Cardiac septum (tissue), 1 donor: ENCODE data around the gene TCF12. TPM values are rescaled to one million over a fixed set of nuclear protein-coding genes. Genes with fewer than 3 reads are reported as not detected.
"Not testable (repeated sequence)": the region's sequence is repeated elsewhere in the genome, so short reads cannot be mapped to it uniquely, and the experiment has no call there.

Experiments used
- DNase-seq: peaks from one replicate; pipeline ENCODE4 v3.0.0-alpha.2; 2020; ENCODE audit warnings: low spot score
- intact Hi-C: fragments of 100-400 bp; cut with DNase I; formaldehyde crosslinking; loops from one replicate; pipeline ENCODE4 v1.14.0; 2022
- total RNA-seq: library from RNA; stranded (reverse); fragmentation: NEBNext Ultra II Directional; extraction: Animal tissue kit (Norgen Biotek cat#: 25700); gene quantifications from one replicate; pipeline ENCODE4 v1.2.1, GENCODE V29; 2021
- donor health status: DM: no; HTN: no; CAD: no.

The TCF12 gene
- total RNA-seq, 1 donor from 2014 or later: 57.3 TPM

DNA sequence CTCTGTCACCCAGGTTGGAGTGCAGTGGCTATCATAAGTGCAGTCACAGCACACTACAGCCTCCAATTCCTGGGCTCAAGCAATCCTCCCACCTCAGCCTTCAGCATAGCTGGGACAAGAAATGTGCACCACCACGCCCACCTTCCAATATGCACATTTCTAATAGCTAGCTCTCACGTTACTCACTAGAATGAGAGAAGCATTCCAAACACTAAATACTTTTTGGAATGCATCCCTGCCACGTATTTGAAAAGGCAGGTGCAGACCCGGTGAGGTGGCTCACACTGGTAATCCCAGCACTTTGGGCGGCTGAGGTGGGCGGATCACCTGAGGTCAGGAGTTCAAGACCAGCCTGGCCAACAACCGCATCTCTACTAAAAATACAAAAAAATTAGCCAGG, 7.6 kb upstream of the TCF12 start:
- DNase-seq: no peak
- intact Hi-C loops: loop anchor here (10.0 kb wide), 1 partner anchor 394 kb away; no protein-coding TSS in a partner anchor

DNA sequence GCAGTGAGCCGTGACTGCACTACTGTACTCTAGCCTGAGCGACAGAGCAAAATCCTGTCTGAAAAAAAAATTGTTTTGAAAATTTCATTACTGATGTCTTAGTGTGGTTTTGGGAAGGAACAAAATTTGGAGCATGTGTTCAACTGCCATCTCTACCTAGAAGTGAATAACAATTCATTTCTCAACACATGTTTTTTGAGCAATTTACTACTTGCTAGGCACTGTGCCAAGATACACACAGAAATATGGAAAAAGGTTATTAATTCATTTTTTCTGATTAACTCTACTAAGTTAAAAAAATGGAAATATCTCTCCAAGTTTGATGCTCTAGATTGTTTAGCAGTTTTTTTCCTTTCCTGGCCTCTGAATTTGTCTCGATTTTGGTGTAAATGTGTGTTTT, 5.2 kb upstream of the TCF12 start:
- intact Hi-C loops: loop anchor here (10.0 kb wide), 1 partner anchor 392 kb away; no protein-coding TSS in a partner anchor
- no peak for DNase-seq

DNA sequence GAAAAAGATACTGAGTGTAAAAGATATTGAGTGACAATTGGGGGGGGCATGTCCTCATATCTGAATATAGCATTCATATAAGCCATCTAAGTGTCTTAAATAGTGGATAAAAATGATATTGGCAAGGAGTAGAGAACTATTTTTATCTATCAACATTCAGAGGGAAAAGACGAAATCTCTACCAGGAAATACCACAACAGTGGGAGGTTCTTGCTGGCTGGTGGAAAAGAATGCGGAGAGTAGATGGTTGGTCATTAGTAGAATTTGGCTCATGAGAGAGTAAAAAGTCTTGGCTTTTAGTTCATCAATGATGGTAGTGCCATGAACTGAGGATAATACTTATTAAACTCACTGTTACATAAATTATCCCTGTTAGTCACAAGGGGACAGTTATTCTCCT, 4.8 kb upstream of the TCF12 start:
- DNase-seq: no peak
- intact Hi-C loops: loop anchor here (10.0 kb wide), 1 partner anchor 391 kb away; no protein-coding TSS in a partner anchor

DNA sequence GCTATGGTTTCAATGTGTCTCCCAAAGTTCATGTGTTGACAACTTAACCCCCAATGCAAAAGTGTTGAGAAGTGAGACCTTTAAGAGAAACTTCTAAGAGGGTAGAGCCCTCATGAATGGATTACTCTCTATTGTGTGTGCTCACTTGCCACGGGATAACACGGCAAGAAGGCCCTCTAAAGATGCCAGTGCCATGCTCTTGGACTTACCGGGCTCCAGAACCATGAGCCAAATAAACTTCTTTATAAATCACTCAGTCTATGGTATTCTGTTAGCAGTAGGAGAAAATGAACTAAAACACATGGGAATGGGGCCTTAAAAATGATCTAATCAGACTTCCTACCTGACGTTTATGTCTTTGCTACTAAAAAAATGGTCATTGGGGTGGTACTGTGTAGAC, 2.6 kb upstream of the TCF12 start:
- intact Hi-C loops: loop anchor here (5.0 to 10.0 kb wide), 3 partner anchors 221 to 389 kb away; no protein-coding TSS in a partner anchor
- no peak for DNase-seq

DNA sequence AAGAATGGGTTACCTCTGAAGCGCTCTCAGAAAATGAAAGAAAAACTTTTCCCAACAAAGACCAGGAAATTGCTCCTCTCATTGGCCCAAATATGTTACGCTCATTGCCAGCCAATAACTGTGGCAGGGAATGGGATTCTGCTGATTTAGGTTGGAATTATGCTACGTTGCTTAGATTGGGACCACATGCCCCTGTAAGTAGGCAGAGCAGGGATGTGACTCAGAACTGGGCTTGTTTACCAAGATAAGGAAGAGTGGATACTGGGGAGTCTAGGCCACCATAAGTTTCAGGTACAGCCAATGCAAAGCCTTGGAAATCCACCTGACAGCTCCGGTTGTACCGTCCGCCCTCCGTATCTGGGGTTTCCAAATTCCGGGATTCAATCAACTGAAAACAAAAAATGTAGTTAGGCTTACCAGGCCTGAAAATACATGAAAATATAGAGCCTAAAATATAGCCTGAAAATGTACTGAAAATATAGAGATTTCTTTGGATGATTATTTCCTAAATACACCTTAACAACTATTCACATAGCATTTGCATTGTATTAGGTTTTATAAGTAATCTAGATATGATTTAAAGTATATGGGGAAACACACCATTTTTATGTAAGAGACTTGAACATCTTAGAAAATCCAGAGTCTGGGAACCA, 1.5 kb upstream of the TCF12 start:
- intact Hi-C loops: loop anchor here (5.0 to 10.0 kb wide), 3 partner anchors 220 to 388 kb away; no protein-coding TSS in a partner anchor
- DNase-seq: no peak

DNA sequence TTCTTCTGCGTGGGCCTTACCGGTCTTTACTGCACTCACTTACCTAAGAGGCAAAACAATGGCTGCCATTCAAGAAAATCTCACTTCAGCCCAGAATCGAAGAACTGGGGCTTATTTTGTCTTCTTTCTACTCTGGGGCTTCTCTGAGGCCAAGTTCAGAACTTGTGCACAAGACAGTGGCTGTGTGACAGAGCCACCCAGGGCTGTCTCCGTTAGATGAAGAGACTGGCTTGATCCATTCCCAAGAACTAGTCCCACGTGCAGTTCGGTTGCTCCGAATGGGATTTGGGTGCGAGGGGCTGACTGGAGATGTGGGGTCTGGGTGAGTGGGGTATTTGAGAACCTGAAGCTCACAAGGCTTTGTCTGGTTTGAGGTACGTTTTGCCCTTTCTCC, 795 bp upstream of the TCF12 start:
- intact Hi-C loops: loop anchor here (1.0 to 10.0 kb wide), 5 partner anchors 30 to 387 kb away; partner anchors contain the start of gene ZNF280D
- no peak for DNase-seq

DNA sequence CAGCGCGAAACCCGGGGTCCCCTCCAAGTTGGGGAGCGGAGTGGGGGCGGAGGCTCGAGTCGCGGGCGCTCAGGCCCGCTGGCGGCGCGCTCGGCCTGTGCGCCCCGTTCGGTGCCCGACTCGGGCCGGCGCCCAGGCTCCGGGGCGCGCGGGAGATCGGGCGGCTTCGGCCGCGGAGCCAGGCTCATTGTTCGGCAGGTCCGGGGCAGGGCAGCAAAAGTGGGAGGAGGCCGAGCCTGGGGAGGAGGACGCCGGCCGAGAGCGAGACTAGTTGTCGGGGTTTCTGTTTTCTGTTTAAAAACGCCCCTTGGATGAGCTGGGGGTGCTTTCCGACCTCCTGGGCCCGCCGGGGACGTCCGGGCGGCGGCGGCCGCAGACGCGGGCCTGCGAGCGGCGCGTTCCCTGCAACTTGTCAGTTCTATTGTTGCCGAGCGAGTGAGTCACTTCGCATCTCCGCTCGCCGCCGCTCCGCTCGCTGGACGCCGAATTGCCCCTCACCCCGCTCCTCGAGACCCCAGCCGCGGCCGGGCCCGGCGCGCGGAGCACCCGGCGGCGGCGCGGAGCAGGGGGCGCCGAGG, 676 bp downstream of the TCF12 start:
- intact Hi-C loops: loop anchor here (5.0 to 10.0 kb wide), 3 partner anchors 218 to 386 kb away; no protein-coding TSS in a partner anchor
- peak; percentile 78 for DNase-seq

DNA sequence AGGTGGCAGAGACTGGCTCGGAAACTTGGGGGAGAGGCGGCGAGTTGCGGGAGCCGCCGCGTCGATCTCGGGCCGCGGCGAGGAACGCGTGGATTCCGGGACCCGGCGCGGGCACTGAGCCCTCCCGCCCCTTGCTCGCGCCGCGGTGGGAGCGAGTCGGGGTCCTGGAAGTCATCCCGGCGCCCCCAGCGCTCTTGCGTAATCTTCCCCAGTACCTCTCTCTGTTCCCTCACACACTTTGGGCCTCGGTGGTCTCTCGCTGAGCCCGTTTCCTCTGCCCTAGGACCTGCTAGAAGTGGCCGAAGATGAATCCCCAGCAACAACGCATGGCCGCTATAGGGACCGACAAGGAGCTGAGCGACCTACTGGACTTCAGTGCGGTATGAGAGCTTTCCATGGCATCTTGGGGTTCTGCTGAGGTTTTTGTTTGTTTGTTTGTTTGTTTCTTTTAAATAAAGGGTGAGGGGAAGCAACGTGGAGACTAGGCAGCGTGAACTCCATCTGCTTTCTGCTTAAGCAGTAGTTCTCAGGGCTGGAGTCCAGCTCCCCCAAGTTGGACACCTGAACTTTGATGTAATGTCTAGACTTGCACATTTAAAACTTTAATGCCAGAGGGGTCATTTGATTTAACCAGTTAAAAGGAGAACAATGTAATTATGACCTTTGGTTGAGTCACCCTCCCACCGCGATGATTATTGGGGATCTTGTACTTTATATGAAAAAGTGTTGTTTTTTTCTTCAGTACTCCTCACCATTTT, 1.3 kb downstream of the TCF12 start:
- no peak for DNase-seq
- intact Hi-C loops: loop anchor here (5.0 to 10.0 kb wide), 3 partner anchors 218 to 385 kb away; no protein-coding TSS in a partner anchor

DNA sequence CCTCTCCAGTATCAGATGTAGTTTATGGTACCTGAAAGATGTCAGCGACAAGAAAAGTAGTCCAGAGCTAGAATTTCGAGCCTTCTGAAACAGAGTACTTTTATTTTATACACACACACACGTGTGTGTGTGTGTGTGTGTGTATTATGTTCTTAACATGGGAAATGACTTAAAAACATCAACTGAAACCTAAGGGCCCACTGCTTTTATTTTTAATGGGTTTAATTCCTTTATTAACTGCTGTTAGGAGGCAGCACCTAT, 1.9 kb downstream of the TCF12 start:
- DNase-seq: no peak
- intact Hi-C loops: no loop called here

DNA sequence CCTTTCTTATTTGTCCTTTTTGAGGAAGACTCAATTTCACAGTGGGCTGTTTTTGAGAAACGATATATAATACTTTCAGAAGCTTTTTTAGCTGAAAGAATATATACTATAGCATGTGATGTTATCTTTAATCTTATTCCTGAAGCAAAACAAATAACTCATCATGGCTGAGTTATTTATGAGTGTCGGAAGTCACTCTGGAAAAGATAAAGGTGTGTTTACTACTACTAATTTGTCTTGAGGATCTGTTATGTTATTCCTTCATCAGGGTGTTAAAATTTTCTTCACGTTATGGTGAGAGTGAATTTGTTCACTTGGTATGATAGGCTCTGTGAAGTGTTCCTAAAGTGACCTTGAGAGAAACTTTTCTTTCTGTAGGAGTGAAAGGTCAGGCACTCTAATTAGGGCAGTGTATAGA, 4.7 kb downstream of the TCF12 start:
- DNase-seq: no peak
- intact Hi-C loops: no loop called here

DNA sequence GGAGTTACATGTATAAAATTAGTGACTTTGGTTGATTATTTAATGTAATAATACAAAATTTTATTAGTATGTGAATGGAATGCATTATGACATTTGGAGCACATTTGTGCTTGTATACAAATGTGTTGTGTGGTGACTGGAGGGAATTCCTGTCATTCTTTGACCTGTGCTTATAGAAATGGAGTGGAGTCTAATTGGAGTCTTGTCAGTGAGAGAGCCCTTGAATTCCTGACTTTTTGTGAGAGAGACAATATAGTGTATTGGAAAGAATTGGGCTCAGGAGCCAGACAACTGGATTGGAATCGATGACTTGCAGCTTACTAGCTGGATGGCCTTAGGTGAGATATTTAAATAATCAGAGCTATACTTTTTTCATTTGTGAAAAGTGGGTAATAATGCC, 9.4 kb downstream of the TCF12 start:
- DNase-seq: no peak
- intact Hi-C loops: loop anchor here (5.0 kb wide), 1 partner anchor 59 kb away; no protein-coding TSS in a partner anchor

DNA sequence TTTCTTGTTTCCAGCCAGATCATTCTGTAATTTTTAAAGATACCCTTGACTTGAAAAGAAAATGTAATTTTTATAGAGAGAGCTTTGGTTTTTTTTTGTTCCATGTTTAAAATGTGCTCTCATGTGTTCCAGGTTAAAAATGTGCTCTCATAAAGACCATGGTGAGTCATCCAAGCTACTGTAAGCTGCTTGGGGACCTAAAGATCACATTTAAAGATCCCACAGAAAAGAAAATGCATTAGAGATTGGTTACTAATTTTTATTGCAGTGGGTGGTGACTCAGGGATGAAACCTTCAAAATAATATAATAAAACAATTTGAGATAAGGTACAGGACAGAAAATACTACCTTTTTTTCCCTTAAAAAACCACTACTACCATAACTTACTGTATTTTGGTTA, 11.0 kb downstream of the TCF12 start:
- intact Hi-C loops: loop anchor here (5.0 kb wide), 1 partner anchor 58 kb away; no protein-coding TSS in a partner anchor
- DNase-seq: no peak

DNA sequence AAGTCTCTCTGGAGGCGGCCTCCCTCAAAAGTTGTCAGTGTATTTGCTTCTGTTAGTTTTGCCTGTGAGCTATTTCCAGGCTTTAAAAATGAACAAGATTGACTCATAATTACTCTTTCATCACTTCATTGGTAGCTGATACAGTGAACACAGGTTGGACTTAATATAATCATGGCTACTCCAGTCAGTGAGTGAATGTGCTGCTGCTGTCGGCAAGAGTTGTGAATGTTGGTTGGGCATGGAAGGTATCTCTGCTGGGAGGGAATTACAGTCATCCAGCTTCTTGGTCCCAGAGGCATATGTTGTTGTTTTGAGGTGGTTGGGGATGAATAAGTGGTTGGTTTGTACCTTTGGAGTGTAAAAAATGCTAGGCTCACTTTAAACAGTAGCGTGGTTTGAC, 11.5 kb downstream of the TCF12 start:
- no peak for DNase-seq
- intact Hi-C loops: loop anchor here (5.0 kb wide), 1 partner anchor 57 kb away; no protein-coding TSS in a partner anchor

DNA sequence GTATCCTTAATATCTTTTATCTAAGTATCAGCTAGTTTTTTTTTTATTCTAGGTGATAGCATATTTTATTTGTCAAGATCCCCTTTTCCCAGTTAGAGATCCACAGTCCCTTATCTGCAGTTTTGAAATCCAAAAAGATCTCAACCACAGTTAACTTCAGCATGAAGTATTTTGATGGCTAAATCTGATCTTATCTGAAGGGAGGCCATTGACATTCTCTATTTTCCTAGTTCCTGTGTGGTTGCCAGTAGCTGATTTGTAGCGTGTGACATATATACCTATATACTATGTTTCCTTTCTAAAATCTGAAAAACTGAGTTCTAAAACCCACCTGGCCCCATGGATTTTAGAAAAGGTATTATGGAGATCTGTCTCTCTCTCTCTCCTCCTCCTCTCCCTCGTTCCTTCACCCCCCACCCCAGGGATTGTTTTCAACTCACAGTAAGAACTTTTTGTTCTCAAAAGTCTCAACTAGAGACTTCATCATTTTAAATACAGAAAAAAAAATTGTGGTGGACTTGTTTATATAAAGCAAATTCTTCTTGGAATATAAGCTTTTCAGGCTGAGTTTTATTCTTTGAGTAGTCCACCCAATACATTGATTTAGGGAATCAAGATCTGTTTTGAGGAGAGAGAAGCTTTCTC, 12.3 kb downstream of the TCF12 start:
- intact Hi-C loops: no loop called here
- no peak for DNase-seq

DNA sequence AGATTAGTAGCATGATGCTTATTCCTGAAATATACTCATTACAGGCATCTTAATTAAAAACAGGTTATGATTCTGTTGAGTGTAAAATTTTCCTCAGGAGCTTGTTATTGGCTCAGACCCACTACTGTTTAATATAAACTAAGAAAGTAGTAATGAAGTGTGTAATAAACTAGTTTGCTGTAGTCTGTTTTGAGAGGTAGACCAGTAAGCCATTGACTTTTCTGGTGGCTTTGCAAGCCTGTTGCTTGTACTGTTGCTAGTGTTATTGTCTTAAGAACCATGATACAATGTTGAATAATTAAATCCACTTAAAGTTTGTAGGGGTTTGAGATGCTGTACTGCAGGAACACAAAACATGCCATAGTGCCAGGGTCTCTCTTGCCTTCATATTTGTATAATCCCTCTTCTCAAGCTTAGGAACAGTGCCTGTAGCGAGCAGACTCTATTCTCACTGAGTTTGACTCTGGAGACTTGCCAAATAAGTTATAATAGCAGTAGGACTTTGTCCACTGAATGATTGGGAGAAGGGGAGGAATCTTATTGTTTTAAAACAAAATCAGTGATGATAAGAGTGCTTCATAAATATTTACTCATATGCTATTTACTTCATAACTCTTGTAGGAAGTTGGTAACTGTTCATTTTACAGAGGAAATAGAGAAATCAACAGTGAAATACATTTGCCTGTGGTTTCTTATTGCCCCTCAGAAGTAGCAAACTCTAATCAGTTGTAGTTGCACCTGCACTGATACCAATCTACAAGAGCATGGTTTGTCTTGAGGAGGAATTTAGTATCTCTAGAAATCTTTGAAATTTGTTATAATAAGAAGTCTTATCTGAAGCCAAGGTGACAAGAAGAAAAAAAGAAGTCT, 13.4 kb downstream of the TCF12 start:
- no peak for DNase-seq
- intact Hi-C loops: no loop called here

DNA sequence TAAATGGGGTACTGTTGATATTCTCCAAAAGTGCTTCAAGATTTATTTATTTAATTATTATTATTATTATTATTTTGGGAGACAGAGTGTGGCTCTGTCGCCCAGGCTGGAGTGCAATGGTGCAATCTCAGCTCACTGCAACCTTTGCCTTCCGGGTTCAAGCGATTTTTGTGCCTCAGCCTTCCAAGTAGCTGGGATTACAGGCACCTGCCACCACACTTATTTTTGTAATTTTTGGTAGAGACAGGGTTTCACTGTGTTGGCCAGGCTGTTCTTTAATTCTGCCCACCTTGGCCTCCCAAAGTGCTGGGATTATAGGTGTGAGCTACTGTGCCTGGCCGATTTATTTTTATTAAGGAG, 14.0 kb downstream of the TCF12 start:
- intact Hi-C loops, DNase-seq: not testable (repeated sequence)

DNA sequence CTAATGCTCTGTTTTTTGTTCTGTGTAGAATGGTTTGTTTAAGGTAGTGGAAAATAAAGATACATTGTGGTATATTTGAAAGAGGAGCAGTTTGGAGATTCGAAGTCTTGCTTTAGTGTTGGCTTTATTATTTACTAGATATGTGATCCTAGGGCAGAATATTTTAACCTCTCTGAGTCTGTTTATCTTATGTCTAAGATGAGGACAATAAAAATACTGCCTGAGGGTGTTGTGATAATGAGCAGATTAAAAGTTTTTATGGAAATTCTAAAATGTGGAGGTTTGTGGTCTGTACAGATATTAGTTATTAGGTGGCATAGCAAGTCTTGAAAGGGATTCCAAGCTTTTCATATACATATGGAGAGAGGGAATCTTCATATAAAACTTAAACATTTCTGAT, 15.0 kb downstream of the TCF12 start:
- intact Hi-C loops: no loop called here
- no peak for DNase-seq

DNA sequence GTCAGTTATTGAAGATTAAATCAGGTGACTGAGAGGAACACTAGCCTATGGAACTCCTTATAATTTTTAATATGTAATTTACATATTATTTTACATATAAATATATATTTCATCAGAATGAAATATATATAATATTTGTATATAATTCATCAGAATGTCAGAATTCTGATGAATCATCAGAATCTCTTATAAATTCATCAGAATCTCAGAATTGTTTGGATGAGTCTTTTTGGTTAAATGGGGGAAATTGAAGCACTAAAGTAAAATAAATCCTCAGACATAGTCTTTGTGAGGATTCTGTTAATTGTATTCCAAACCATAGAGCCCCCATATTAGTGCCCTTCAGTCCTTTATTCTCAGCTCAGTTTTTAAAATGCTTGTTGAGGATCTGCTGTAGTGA, 15.4 kb downstream of the TCF12 start:
- intact Hi-C loops: no loop called here
- DNase-seq: no peak

DNA sequence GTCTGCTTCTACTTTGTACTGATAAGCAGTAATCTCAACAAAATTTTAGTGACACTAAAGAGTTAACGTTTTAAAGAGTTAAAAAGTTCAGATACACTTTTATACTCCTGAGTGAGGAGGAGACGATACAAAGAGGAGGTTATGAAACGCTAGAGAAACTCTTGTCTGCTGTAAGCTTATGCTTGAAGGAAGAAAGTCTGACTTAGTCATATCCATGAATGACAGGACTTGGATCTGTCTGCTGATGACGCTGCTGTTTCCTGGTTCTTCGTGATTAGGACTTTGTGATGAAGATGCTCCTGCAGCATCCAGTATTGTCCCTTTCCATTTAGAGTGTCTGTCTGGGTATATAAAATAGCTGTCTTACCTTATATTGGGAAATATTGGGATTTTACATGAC, 15.8 kb downstream of the TCF12 start:
- no peak for DNase-seq
- intact Hi-C loops: no loop called here
